GM12878 (cell line): ENCODE results near the gene SPINK13. TPM values are rescaled to one million over a fixed set of nuclear protein-coding genes. Genes with fewer than 3 reads are reported as not detected.

Experiments used
- ATAC-seq: fragments of 200-7000 bp; cut with Tn5 transposase; 3 replicates; pipeline ENCODE4 v1.9.1; 2020; ENCODE audit warnings: mild to moderate bottlenecking, moderate library complexity
- BruUV-seq: library from RNA; stranded (reverse); fragments of 400-500 nt; replicated peaks from 2 replicates; lab custom pipeline; 2021; lab: Mats Ljungman, UMichigan
- CTCF ChIA-PET: fragments of 300-600 bp; sonication (Branson Sonifier 250); formaldehyde crosslinking; extraction: SDS; loops from one replicate; lab custom pipeline; 2021; ENCODE audit warnings: inconsistent platforms; lab: Yijun Ruan, JAX
- POLR2A ChIA-PET: fragments of 350-600 bp; formaldehyde crosslinking; extraction: SDS; loops from one replicate; lab custom pipeline; 2021; ENCODE audit warnings: inconsistent platforms; lab: Charles Lee
- RAD21 ChIA-PET: fragments of 300-600 bp; sonication (Branson Sonifier 250); formaldehyde crosslinking; loops from one replicate; lab custom pipeline; 2023; ENCODE audit warnings: antibody characterized with exemption; ENCODE audit not compliant: unreplicated experiment; lab: Charles Lee
- SMC1A ChIA-PET: fragments of 300-600 bp; sonication (Branson Sonifier 250); formaldehyde crosslinking; loops from one replicate; lab custom pipeline; 2023; ENCODE audit not compliant: unreplicated experiment, uncharacterized antibody; lab: Charles Lee
- DNase-seq: peaks from one replicate; pipeline ENCODE4 v3.0.0-alpha.2; 2011; ENCODE audit warnings: low read depth, low spot score
- FAIRE-seq: peaks from 3 replicates; lab custom pipeline; 2011; peaks lifted over from hg19 to GRCh38; lab: Jason Lieb, UNC
- H2AFZ ChIP-seq: 2 replicates; pipeline ENCODE4 v1.6.0; 2011; ENCODE audit warnings: low read depth, low read length, control low read depth; ENCODE audit not compliant: control insufficient read depth
- H3K27ac ChIP-seq: 2 replicates; pipeline ENCODE4 v1.5.1; 2011; ENCODE audit warnings: control low read depth; ENCODE audit not compliant: control insufficient read depth, insufficient read depth
- H3K27me3 ChIP-seq, 2 experiments: replicated peaks in 1 of 2; 2 replicates each; pipeline versions ENCODE4 v1.6.0 to v1.6.1; 2011; ENCODE audit warnings: low read length in 1 of 2; ENCODE audit not compliant: control insufficient read depth in 2 of 2, insufficient read depth in 2 of 2
- H3K36me3 ChIP-seq, 2 experiments: 2 replicates each; pipeline ENCODE4 v1.5.1; 2011; ENCODE audit warnings: low read length in 1 of 2; ENCODE audit not compliant: control insufficient read depth in 2 of 2, insufficient read depth in 2 of 2
- H3K4me1 ChIP-seq: 2 replicates; pipeline ENCODE4 v1.6.1; 2011; ENCODE audit warnings: mild to moderate bottlenecking, low read length, moderate library complexity, mixed read lengths; ENCODE audit not compliant: control insufficient read depth, insufficient read depth
- H3K4me2 ChIP-seq: 2 replicates; pipeline ENCODE4 v1.6.0; 2011; ENCODE audit warnings: control low read depth; ENCODE audit not compliant: control insufficient read depth, insufficient read depth
- H3K4me3 ChIP-seq: fragments of 200-600 bp; sonication (generic); 2 replicates; pipeline ENCODE4 v1.5.1; 2016
- H3K79me2 ChIP-seq: 2 replicates; pipeline ENCODE4 v1.6.0; 2011; ENCODE audit warnings: low read length; ENCODE audit not compliant: control insufficient read depth, insufficient read depth
- H3K9ac ChIP-seq: 2 replicates; pipeline ENCODE4 v1.8.0; 2011; ENCODE audit warnings: low read length, control low read depth, mixed read lengths; ENCODE audit not compliant: control insufficient read depth, insufficient read depth
- H3K9me3 ChIP-seq: replicated peaks from 3 replicates; pipeline ENCODE4 v1.5.1; 2011; ENCODE audit warnings: mild to moderate bottlenecking, low read length; ENCODE audit not compliant: control insufficient read depth, insufficient read depth
- H4K20me1 ChIP-seq: 2 replicates; pipeline ENCODE4 v1.6.0; 2011; ENCODE audit not compliant: control insufficient read depth, insufficient read depth
- BCL3 ChIP-seq: IDR thresholded peaks from 2 replicates; pipeline ENCODE4 v1.6.1; 2011; ENCODE audit warnings: borderline replicate concordance, low read depth, mild to moderate bottlenecking, moderate library complexity, low read length; ENCODE audit not compliant: insufficient read depth, poor library complexity, severe bottlenecking
- CHD2 ChIP-seq: IDR thresholded peaks from 2 replicates; pipeline ENCODE4 v1.6.1; 2011; ENCODE audit warnings: low read depth, low read length, improper control_type of control experiment, borderline replicate concordance
- CUX1 ChIP-seq: IDR thresholded peaks from 2 replicates; pipeline ENCODE4 v1.6.1; 2012; ENCODE audit warnings: improper control_type of control experiment, low read depth, low read length; ENCODE audit not compliant: insufficient replicate concordance
- RAD21 ChIP-seq: IDR thresholded peaks from 2 replicates; pipeline ENCODE4 v1.6.1; 2011; ENCODE audit warnings: mild to moderate bottlenecking, low read depth, low read length, moderate library complexity; ENCODE audit not compliant: insufficient read depth
- WGBS: methylation state at CpG from one replicate; pipeline ENCODE4 v1.1.6; 2016; ENCODE audit warnings: low lambda C conversion rate; ENCODE audit not compliant: insufficient replicate concordance, insufficient coverage; ENCODE audit errors: missing lambda C conversion rate; 5-methylcytosine and 5-hydroxymethylcytosine counted together
- in situ Hi-C: fragments of 300-500 bp; cut with MboI; formaldehyde crosslinking; loops from 9 replicates; pipeline ENCODE4 v1.14.3; 2018; ENCODE audit warnings: mixed read lengths
- intact Hi-C: fragments of 100-400 bp; cut with micrococcal nuclease; formaldehyde crosslinking; loops from one replicate; pipeline ENCODE4 v1.14.2; 2022; ENCODE audit not compliant: unreplicated experiment
- polyA plus RNA-seq, 11 experiments: library from polyadenylated mRNA; depleted of rRNA in 4 of 11; unstranded in 6 of 11; stranded (reverse) in 5 of 11; fragments of >200 nt; fragmentation: Nextera tagmentation in 4 of 11; fragmentation: Illumina TruSeq in 1 of 11; extraction: Ambion mirVana in 4 of 11; extraction: Trizol in 1 of 11; gene quantifications; 1 replicate in 1 of 11; 2 replicates in 10 of 11; pipeline versions ENCODE4 v1.2.1 to v1.2.3, GENCODE V29; 2011 to 2016; ENCODE audit warnings: inconsistent platforms in 2 of 11, missing spikeins in 2 of 11, low read depth in 1 of 11
- total RNA-seq, 4 experiments: library from RNA; depleted of rRNA in 3 of 4; stranded (reverse); fragments of >200 nt in 3 of 4; fragmentation: Illumina TruSeq in 1 of 4; extraction: Trizol in 1 of 4; gene quantifications; 2 replicates each; pipeline versions ENCODE4 v1.2.1 to v1.2.3, GENCODE V29; 2013 to 2021

The SPINK13 gene
- total and polyA plus RNA-seq, 10 of the 15 experiments (the other 5 are each of a cell fraction or from before 2014, with no cell fraction given) = 0.15 to 0.16 TPM; not detected in 8

- TF ChIP-seq RAD21 = no peak
Observed at GRCh38 chr5:148268566-148268965, at the start of gene SPINK13 (continued).

- Histone ChIP-seq H3K27ac (no peak overlapping the region), H2AFZ (no peak overlapping the region), H3K9me3 (no peaks in the 10 kb centered on the region), H3K9ac (no peak overlapping the region), H3K27me3 (no peaks in the 10 kb centered on the region), H3K4me3 (no peak overlapping the region), H3K4me2 (no peak overlapping the region), H3K4me1 (no peaks in the 10 kb centered on the region), H4K20me1 (no peaks in the 10 kb centered on the region), H3K79me2 (no peaks in the 10 kb centered on the region), H3K36me3 (no peaks in the 10 kb centered on the region)
- no peak for ATAC-seq
- DNase-seq = no peak
- no peak for FAIRE-seq
- intact Hi-C loops = no loop called here
- CTCF ChIA-PET = no interaction called here
- 39% methylated on average over 6 of the region's 6 CpGs for WGBS
- BruUV-seq = no TSS peak
- in situ Hi-C loops = no loop called here
- POLR2A ChIA-PET = no interaction called here
- SMC1A ChIA-PET = interaction anchor here (1.0 kb wide), 1 partner anchor 190 kb away, joined by 3 read pairs; no protein-coding TSS in a partner anchor
- RAD21 ChIA-PET = no interaction called here
- TF ChIP-seq BCL3 (no peak), CHD2 (no peak), CUX1 (no peak)
Observed at GRCh38 chr5:148221508-148221907, 47.1 kb upstream of the SPINK13 start.
